Measurements from ENCODE around the gene TMEM175.

DNA sequence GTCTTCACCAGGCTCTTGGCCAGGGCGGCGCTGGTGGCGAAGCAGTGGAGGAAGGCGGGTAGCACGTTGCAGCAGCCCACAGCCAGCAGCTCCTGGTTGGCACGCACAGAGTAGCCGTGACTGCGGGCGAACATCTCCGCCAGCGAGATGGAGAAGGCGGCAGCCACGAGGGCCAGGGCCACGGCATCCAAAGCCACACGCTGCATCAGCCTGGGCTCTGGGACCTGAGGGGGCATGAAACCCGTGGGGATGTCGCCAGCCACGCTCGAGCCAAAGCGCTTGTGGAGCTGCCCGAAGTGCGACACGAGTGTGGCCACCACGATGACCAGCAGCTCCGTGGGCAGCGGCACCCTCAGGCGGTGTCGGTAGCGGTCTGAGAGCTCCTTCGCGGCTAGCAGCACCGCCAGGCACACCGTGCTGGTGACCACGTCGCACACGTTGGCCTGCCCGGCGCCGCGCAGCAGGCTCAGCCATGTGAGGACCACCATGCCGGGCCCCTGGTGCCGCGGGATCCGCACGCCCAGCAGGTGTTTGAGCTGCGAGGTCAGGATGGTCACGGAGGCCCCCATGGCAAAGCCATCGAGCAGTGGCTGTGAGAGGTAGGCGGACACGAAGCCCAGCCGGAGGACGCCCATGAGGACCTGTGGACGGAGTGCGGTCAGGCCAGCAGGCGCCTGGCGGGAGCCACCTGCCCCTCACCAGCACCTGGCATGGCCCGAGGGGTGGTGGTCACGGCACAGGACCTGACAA lies 57.6 kb downstream of the TMEM175 start:
- TF ChIP-seq, protein P1, sequence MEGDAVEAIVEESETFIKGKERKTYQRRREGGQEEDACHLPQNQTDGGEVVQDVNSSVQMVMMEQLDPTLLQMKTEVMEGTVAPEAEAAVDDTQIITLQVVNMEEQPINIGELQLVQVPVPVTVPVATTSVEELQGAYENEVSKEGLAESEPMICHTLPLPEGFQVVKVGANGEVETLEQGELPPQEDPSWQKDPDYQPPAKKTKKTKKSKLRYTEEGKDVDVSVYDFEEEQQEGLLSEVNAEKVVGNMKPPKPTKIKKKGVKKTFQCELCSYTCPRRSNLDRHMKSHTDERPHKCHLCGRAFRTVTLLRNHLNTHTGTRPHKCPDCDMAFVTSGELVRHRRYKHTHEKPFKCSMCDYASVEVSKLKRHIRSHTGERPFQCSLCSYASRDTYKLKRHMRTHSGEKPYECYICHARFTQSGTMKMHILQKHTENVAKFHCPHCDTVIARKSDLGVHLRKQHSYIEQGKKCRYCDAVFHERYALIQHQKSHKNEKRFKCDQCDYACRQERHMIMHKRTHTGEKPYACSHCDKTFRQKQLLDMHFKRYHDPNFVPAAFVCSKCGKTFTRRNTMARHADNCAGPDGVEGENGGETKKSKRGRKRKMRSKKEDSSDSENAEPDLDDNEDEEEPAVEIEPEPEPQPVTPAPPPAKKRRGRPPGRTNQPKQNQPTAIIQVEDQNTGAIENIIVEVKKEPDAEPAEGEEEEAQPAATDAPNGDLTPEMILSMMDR (IDR thresholded peaks at IDR 0.05; ENCODE audit: low read depth, low read length) = no peak
- TF ChIP-seq EZH2phosphoT487 (IDR thresholded peaks at IDR 0.05; ENCODE audit: low read depth) = no peak
